Panc1 (cell line): ENCODE measurements around the gene MGAT5. TPM values are rescaled to one million over a fixed set of nuclear protein-coding genes. Genes with fewer than 3 reads are reported as not detected.

ENCODE experiments used
- ATAC-seq: fragments of 200-7000 bp; cut with Tn5 transposase; 2 replicates; pipeline ENCODE4 v1.9.1; 2020; ENCODE audit warnings: mild to moderate bottlenecking, moderate library complexity
- BruUV-seq: library from RNA; stranded (reverse); fragments of 400-500 nt; replicated peaks from 2 replicates; lab custom pipeline; 2021; lab: Mats Ljungman, UMichigan
- CTCF ChIA-PET: fragments of 300-600 bp; sonication (Branson Sonifier 250); formaldehyde crosslinking; loops from one replicate; lab custom pipeline; 2022; ENCODE audit warnings: antibody characterized with exemption; lab: Charles Lee
- POLR2A ChIA-PET: fragments of 300-600 bp; sonication (Branson Sonifier 250); formaldehyde crosslinking; loops from one replicate; lab custom pipeline; 2022; ENCODE audit warnings: antibody characterized with exemption; lab: Charles Lee
- DNase-seq: peaks from one replicate; pipeline ENCODE4 v3.0.0-alpha.2; 2010; ENCODE audit warnings: low read depth, low spot score
- H3K27ac ChIP-seq: 2 replicates; pipeline ENCODE4 v1.5.1; 2011; ENCODE audit warnings: mild to moderate bottlenecking, low read length, inconsistent platforms
- H3K27me3 ChIP-seq: fragments of 200-500 bp; sonication (Bioruptor generic); 2 replicates; pipeline ENCODE4 v1.6.0; 2014; ENCODE audit warnings: low read length, inconsistent platforms; ENCODE audit not compliant: control insufficient read depth, insufficient read depth
- H3K36me3 ChIP-seq: fragments of 200-500 bp; sonication (Bioruptor generic); 2 replicates; pipeline ENCODE4 v1.5.1; 2014; ENCODE audit warnings: inconsistent platforms, mild to moderate bottlenecking, low read length, moderate library complexity; ENCODE audit not compliant: control insufficient read depth, insufficient read depth
- H3K4me1 ChIP-seq: 2 replicates; pipeline ENCODE4 v1.5.1; 2011; ENCODE audit warnings: inconsistent platforms, mild to moderate bottlenecking, low read length, moderate library complexity; ENCODE audit not compliant: control insufficient read depth, insufficient read depth
- H3K4me3 ChIP-seq, 2 experiments: 2 replicates each; pipeline ENCODE4 v1.5.1; 2011 to 2012; ENCODE audit warnings: low read depth in 2 of 2, low read length in 2 of 2, mild to moderate bottlenecking in 2 of 2, inconsistent platforms in 1 of 2, moderate library complexity in 1 of 2
- H3K9me3 ChIP-seq: fragments of 200-500 bp; sonication (Bioruptor generic); 2 replicates; pipeline ENCODE4 v1.5.1; 2014; ENCODE audit warnings: low read depth, mild to moderate bottlenecking, inconsistent platforms, low read length, moderate library complexity; ENCODE audit not compliant: control insufficient read depth, insufficient read depth
- POLR2AphosphoS5 ChIP-seq: IDR thresholded peaks from 2 replicates; pipeline ENCODE4 v1.6.1; 2012; ENCODE audit warnings: mild to moderate bottlenecking, low read depth, low read length, moderate library complexity
- SIN3A ChIP-seq: IDR thresholded peaks from 2 replicates; pipeline ENCODE4 v1.6.1; 2012; ENCODE audit warnings: low read depth, mild to moderate bottlenecking, low read length, moderate library complexity, borderline replicate concordance; ENCODE audit not compliant: insufficient read depth
- TCF7L2 ChIP-seq: IDR thresholded peaks from 2 replicates; pipeline ENCODE4 v1.6.1; 2011; ENCODE audit warnings: mild to moderate bottlenecking, low read depth, low read length, inconsistent platforms
- in situ Hi-C: cut with HindIII; loops from 2 replicates; pipeline ENCODE4 v1.10.0; 2016; ENCODE audit warnings: low sequenced_read_pairs, low pct_unique_long_range_greater_than_20kb
- intact Hi-C: fragments of 100-400 bp; cut with micrococcal nuclease; formaldehyde crosslinking; loops from one replicate; pipeline ENCODE4 v1.10.0; 2022; ENCODE audit not compliant: unreplicated experiment
- total RNA-seq: library from RNA; stranded (reverse); gene quantifications from one replicate; pipeline ENCODE4 v1.2.1, GENCODE V29; 2021; ENCODE audit not compliant: unreplicated experiment
- TF ChIP-seq, protein P1 (sequence below): fragments of 450-650 bp; IDR thresholded peaks from 2 replicates; pipeline ENCODE4 v1.5.1; 2017; ENCODE audit warnings: mild to moderate bottlenecking
- TF ChIP-seq, protein P2 (sequence below), 2 experiments: IDR thresholded peaks; 2 replicates each; pipeline ENCODE4 v1.6.1; 2011 to 2012; ENCODE audit warnings: low read depth in 2 of 2, control low read depth in 1 of 2, low read length in 1 of 2, mild to moderate bottlenecking in 1 of 2, moderate library complexity in 1 of 2; ENCODE audit not compliant: insufficient read depth in 1 of 2

Gene MGAT5
- total RNA-seq, 1 experiment from 2014 or later = 22.1 TPM

DNA sequence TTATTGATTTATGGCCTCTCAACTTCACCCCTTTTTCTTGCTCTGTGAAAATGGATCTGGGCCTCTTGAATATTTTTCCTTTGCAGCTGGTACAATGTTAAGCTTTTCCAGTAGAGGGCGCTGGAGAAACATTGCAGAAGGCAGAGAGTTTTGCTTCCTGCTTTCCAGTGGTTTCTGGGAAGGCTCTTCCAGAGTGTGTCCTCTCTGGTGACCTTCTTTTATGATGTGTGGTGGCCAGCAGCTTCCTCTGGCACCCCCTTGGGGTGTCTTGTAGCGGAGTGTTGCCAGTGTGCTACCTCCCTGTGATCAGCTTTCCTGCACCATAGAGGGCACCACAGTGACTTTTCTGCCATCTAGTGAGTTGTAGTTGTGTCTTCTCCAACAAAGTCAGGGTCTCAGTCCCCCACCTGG is 25.4 kb upstream of the MGAT5 start:
- intact Hi-C loops (no loop called here), in situ Hi-C loops (no loop called here)
- no peak for ATAC-seq
- CTCF ChIA-PET = no interaction called here
- BruUV-seq = no TSS peak
- H3K4me3 ChIP-seq = no peak overlapping the region
- POLR2A ChIA-PET = no interaction called here
- no peaks in the 10 kb centered on the region for H3K27me3 ChIP-seq
- H3K36me3 ChIP-seq = no peaks in the 10 kb centered on the region
- TF ChIP-seq, protein P1, sequence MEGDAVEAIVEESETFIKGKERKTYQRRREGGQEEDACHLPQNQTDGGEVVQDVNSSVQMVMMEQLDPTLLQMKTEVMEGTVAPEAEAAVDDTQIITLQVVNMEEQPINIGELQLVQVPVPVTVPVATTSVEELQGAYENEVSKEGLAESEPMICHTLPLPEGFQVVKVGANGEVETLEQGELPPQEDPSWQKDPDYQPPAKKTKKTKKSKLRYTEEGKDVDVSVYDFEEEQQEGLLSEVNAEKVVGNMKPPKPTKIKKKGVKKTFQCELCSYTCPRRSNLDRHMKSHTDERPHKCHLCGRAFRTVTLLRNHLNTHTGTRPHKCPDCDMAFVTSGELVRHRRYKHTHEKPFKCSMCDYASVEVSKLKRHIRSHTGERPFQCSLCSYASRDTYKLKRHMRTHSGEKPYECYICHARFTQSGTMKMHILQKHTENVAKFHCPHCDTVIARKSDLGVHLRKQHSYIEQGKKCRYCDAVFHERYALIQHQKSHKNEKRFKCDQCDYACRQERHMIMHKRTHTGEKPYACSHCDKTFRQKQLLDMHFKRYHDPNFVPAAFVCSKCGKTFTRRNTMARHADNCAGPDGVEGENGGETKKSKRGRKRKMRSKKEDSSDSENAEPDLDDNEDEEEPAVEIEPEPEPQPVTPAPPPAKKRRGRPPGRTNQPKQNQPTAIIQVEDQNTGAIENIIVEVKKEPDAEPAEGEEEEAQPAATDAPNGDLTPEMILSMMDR = peak; percentile 58
- TF ChIP-seq TCF7L2 = no peak
- H3K27ac ChIP-seq = no peak overlapping the region
- DNase-seq = no peak
- H3K4me1 ChIP-seq = no peaks in the 10 kb centered on the region
- H3K9me3 ChIP-seq = no peaks in the 10 kb centered on the region; the same call in 1 of the 2 replicates

DNA sequence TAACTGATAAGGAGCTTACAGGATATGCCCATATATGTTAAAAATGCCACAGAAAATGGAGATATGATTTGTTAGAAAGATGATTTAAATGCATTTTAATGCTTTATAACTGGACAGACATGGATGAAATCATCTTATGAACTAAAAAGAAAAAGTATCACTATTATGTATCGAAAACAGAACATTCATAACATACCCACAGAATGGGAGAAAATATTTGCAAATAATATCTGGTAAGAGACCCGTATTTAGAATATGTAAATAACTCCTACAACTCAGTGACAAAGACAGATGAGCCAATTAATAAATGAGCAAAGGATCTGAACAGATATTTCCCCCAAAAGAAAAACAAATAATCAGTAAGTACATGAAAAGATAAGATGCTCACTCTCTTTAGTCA is 24.3 kb upstream of the MGAT5 start:
- no peak for ATAC-seq
- CTCF ChIA-PET = no interaction called here
- BruUV-seq = no TSS peak
- Histone ChIP-seq H3K27ac (no peak overlapping the region), H3K9me3 (no peaks in the 10 kb centered on the region; the same call in 1 of the 2 replicates), H3K27me3 (no peaks in the 10 kb centered on the region), H3K36me3 (no peaks in the 10 kb centered on the region), H3K4me3 (no peak overlapping the region), H3K4me1 (no peaks in the 10 kb centered on the region)
- intact Hi-C loops (no loop called here), in situ Hi-C loops (no loop called here)
- TF ChIP-seq TCF7L2 (no peak), SIN3A (no peak), POLR2AphosphoS5 (no peak)
- TF ChIP-seq, protein P2, sequence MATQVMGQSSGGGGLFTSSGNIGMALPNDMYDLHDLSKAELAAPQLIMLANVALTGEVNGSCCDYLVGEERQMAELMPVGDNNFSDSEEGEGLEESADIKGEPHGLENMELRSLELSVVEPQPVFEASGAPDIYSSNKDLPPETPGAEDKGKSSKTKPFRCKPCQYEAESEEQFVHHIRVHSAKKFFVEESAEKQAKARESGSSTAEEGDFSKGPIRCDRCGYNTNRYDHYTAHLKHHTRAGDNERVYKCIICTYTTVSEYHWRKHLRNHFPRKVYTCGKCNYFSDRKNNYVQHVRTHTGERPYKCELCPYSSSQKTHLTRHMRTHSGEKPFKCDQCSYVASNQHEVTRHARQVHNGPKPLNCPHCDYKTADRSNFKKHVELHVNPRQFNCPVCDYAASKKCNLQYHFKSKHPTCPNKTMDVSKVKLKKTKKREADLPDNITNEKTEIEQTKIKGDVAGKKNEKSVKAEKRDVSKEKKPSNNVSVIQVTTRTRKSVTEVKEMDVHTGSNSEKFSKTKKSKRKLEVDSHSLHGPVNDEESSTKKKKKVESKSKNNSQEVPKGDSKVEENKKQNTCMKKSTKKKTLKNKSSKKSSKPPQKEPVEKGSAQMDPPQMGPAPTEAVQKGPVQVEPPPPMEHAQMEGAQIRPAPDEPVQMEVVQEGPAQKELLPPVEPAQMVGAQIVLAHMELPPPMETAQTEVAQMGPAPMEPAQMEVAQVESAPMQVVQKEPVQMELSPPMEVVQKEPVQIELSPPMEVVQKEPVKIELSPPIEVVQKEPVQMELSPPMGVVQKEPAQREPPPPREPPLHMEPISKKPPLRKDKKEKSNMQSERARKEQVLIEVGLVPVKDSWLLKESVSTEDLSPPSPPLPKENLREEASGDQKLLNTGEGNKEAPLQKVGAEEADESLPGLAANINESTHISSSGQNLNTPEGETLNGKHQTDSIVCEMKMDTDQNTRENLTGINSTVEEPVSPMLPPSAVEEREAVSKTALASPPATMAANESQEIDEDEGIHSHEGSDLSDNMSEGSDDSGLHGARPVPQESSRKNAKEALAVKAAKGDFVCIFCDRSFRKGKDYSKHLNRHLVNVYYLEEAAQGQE (IDR thresholded peaks at IDR 0.05; ENCODE audit: insufficient read depth in 1 of 2, low read depth in 2 of 2, low read length in 1 of 2) = no peak
- TF ChIP-seq, protein P1 = no peak
- DNase-seq = no peak
- POLR2A ChIA-PET = no interaction called here
